DOHH2 (cell line): ENCODE measurements around the gene LBR.

ENCODE experiments used
- H3F3A ChIP-seq: fragments of 200-600 bp; sonication (generic), shearing (Covaris generic); 2 replicates; pipeline ENCODE4 v1.6.0; 2016; ENCODE audit warnings: antibody characterized with exemption, mild to moderate bottlenecking; ENCODE audit not compliant: control insufficient read depth, insufficient read depth
- H3K27ac ChIP-seq: fragments of 200-600 bp; sonication (generic); 2 replicates; pipeline ENCODE4 v1.5.1; 2014; ENCODE audit warnings: low read depth, mild to moderate bottlenecking, low read length, moderate library complexity
- H3K27me3 ChIP-seq: fragments of 200-600 bp; sonication (generic); 2 replicates; pipeline ENCODE4 v1.6.1; 2014; ENCODE audit warnings: mild to moderate bottlenecking, low read length, mixed read lengths; ENCODE audit not compliant: control insufficient read depth
- H3K36me3 ChIP-seq: fragments of 200-600 bp; sonication (generic); 2 replicates; pipeline ENCODE4 v1.6.1; 2014; ENCODE audit warnings: mild to moderate bottlenecking, low read length, moderate library complexity, mixed read lengths; ENCODE audit not compliant: control insufficient read depth
- H3K4me1 ChIP-seq: fragments of 200-600 bp; sonication (generic); 2 replicates; pipeline ENCODE4 v1.6.1; 2014; ENCODE audit warnings: mild to moderate bottlenecking, low read length, mixed read lengths; ENCODE audit not compliant: control insufficient read depth
- H3K4me2 ChIP-seq: fragments of 200-600 bp; sonication (generic); 2 replicates; pipeline ENCODE4 v1.6.0; 2014; ENCODE audit warnings: mild to moderate bottlenecking, low read length, moderate library complexity
- H3K4me3 ChIP-seq: fragments of 200-600 bp; sonication (generic); 2 replicates; pipeline ENCODE4 v1.5.1; 2014; ENCODE audit warnings: mild to moderate bottlenecking, low read length, mixed read lengths
- H3K79me2 ChIP-seq: fragments of 200-600 bp; sonication (generic); 2 replicates; pipeline ENCODE4 v1.6.1; 2014; ENCODE audit warnings: mild to moderate bottlenecking, low read length, mixed read lengths; ENCODE audit not compliant: control insufficient read depth
- H3K9me2 ChIP-seq: fragments of 200-600 bp; sonication (generic); replicated peaks from 2 replicates; pipeline ENCODE4 v1.6.1; 2014; ENCODE audit warnings: mild to moderate bottlenecking, low read length, mixed read lengths; ENCODE audit not compliant: control insufficient read depth
- H3K9me3 ChIP-seq: fragments of 200-600 bp; sonication (generic); 2 replicates; pipeline ENCODE4 v1.6.1; 2014; ENCODE audit warnings: antibody characterized with exemption, low read length, mixed read lengths; ENCODE audit not compliant: control insufficient read depth, insufficient read depth
- H4K20me1 ChIP-seq: fragments of 200-600 bp; sonication (generic); 2 replicates; pipeline ENCODE4 v1.6.0; 2014; ENCODE audit warnings: low read depth, mild to moderate bottlenecking, antibody characterized with exemption, low read length, moderate library complexity; ENCODE audit not compliant: control insufficient read depth, insufficient read depth
- CTCF ChIP-seq: fragments of 200-600 bp; sonication (generic); IDR thresholded peaks from one replicate; pipeline ENCODE4 v1.5.1; 2014; ENCODE audit warnings: antibody characterized with exemption, mild to moderate bottlenecking, low read depth, low read length; ENCODE audit not compliant: poor library complexity, severe bottlenecking
- EZH2phosphoT487 ChIP-seq: fragments of 200-600 bp; sonication (generic); IDR thresholded peaks from 2 replicates; pipeline ENCODE4 v1.6.1; 2017; ENCODE audit warnings: borderline replicate concordance, mild to moderate bottlenecking, antibody characterized with exemption, low read length, moderate library complexity, mixed read lengths

Gene LBR

GRCh38 chr1:225451340-225451739 is 23.5 kb upstream of the LBR start:
- H4K20me1 ChIP-seq = no peaks in the 10 kb centered on the region
- H3K79me2 ChIP-seq = no peaks in the 10 kb centered on the region
- peaks cover 7% of the 10 kb centered on the region for H3K4me1 ChIP-seq
- no peaks in the 10 kb centered on the region for H3K9me2 ChIP-seq
- H3K27ac ChIP-seq = no peak overlapping the region
- no peaks in the 10 kb centered on the region for H3K36me3 ChIP-seq
- H3K4me3 ChIP-seq = no peak overlapping the region
- no peaks in the 10 kb centered on the region for H3K9me3 ChIP-seq
- H3K27me3 ChIP-seq = no peaks in the 10 kb centered on the region
- no peak overlapping the region for H3K4me2 ChIP-seq
- TF ChIP-seq CTCF (no peak), EZH2phosphoT487 (no peak)
- H3F3A ChIP-seq = no peaks in the 10 kb centered on the region

- Histone ChIP-seq H3K4me3 (no peak overlapping the region), H3K27ac (no peak overlapping the region), H3K27me3 (no peaks in the 10 kb centered on the region), H3K4me1 (peaks cover 14% of the 10 kb centered on the region), H4K20me1 (no peaks in the 10 kb centered on the region), H3K79me2 (no peaks in the 10 kb centered on the region), H3K9me3 (no peaks in the 10 kb centered on the region), H3K9me2 (no peaks in the 10 kb centered on the region), H3K4me2 (no peak overlapping the region), H3F3A (no peaks in the 10 kb centered on the region), H3K36me3 (no peaks in the 10 kb centered on the region)
- TF ChIP-seq CTCF (no peak), EZH2phosphoT487 (no peak)
Measured at GRCh38 chr1:225450491-225451191, 22.8 kb upstream of the LBR start.

GRCh38 chr1:225449774-225450173 is 21.9 kb upstream of the LBR start:
- no peak overlapping the region for H3K4me3 ChIP-seq
- no peaks in the 10 kb centered on the region for H3K9me3 ChIP-seq
- H3K79me2 ChIP-seq = no peaks in the 10 kb centered on the region
- no peaks in the 10 kb centered on the region for H3K27me3 ChIP-seq
- H3K4me1 ChIP-seq = peaks cover 22% of the 10 kb centered on the region
- no peaks in the 10 kb centered on the region for H4K20me1 ChIP-seq
- no peaks in the 10 kb centered on the region for H3K36me3 ChIP-seq
- TF ChIP-seq EZH2phosphoT487 = no peak
- no peak for TF ChIP-seq CTCF
- H3F3A ChIP-seq = peaks cover 2% of the 10 kb centered on the region
- no peak overlapping the region for H3K4me2 ChIP-seq
- no peak overlapping the region for H3K27ac ChIP-seq
- no peaks in the 10 kb centered on the region for H3K9me2 ChIP-seq
